Measurements from ENCODE around the gene SYT2. TPM values are rescaled to one million over a fixed set of nuclear protein-coding genes. Genes with fewer than 3 reads are reported as not detected.
A peak's percentile ranks its signal among the peaks of the same experiment; 100 is the strongest.

The SYT2 gene
- total and polyA plus RNA-seq, 9 of the 15 experiments (the other 6 are each of a cell fraction or from before 2014, with no cell fraction given) = not detected

GRCh38 chr1:202659974-202660373 is 50.3 kb downstream of the SYT2 start:
- H2AFZ ChIP-seq (ENCODE audit: low read depth, low read length) = no peak overlapping the region
- no TSS peak for BruUV-seq (replicated peaks)
- H3K9me1 ChIP-seq (ENCODE audit: control insufficient read depth, insufficient read depth, low read length) = no peaks in the 10 kb centered on the region
- in situ Hi-C loops (cut with MboI) = no loop called here
- 0% methylated on average over 3 of the region's 3 CpGs for WGBS (ENCODE audit: insufficient coverage, low coverage, missing lambda C conversion rate)
- peaks cover 28% of the 10 kb centered on the region for H4K20me1 ChIP-seq (replicated peaks; ENCODE audit: control insufficient read depth, insufficient read depth, low read length)
- H3K9ac ChIP-seq (ENCODE audit: insufficient read depth in 1 of 2, low read depth in 2 of 2, low read length in 2 of 2) = no peak overlapping the region
- no peaks in the 10 kb centered on the region for H3K79me2 ChIP-seq (ENCODE audit: control insufficient read depth, insufficient read depth, low read length)
- FAIRE-seq (peak; percentile 60), ATAC-seq (peak; percentile 81), DNase-seq (ENCODE audit: extremely low read depth in 1 of 4, low spot score in 3 of 4) (peak in 2 of 4 experiments; percentile 25 to 32)
- H3K27me3 ChIP-seq (ENCODE audit: control insufficient read depth in 2 of 2, insufficient read depth in 2 of 2, low read length in 2 of 2) = peaks cover 40 to 89% of the 10 kb centered on the region in 2 experiments
- intact Hi-C loops (cut with micrococcal nuclease) = loop anchor here (1.0 to 5.0 kb wide), 2 partner anchors 32 to 59 kb away; no protein-coding TSS in a partner anchor
- no peak overlapping the region for H3K27ac ChIP-seq (ENCODE audit: extremely low read depth, low read depth, low read length)
- no peaks in the 10 kb centered on the region for H3K9me3 ChIP-seq (replicated peaks; ENCODE audit: control insufficient read depth, insufficient read depth, low read depth, low read length)
- H3K4me3 ChIP-seq = no peak overlapping the region
- ChIA-PET CTCF (ENCODE audit: low intra/inter-chr PET ratio) (no interaction called here), POLR2A (interaction anchor here (0.6 to 1.2 kb wide), 5 partner anchors 22 to 395 kb away, joined by 3 read pairs; no protein-coding TSS in a partner anchor)
- no peaks in the 10 kb centered on the region for H3K4me1 ChIP-seq (replicated peaks in 1 of 2; ENCODE audit: control insufficient read depth in 2 of 2, insufficient read depth in 2 of 2, low read length in 2 of 2)
- H3K36me3 ChIP-seq (ENCODE audit: control insufficient read depth, insufficient read depth, low read length) = no peaks in the 10 kb centered on the region
- no peak overlapping the region for H3K4me2 ChIP-seq (ENCODE audit: insufficient read depth, low read length)
- no peak for TF ChIP-seq BHLHE40 (IDR thresholded peaks at IDR 0.05; ENCODE audit: low read length)
- TF ChIP-seq, protein P1, sequence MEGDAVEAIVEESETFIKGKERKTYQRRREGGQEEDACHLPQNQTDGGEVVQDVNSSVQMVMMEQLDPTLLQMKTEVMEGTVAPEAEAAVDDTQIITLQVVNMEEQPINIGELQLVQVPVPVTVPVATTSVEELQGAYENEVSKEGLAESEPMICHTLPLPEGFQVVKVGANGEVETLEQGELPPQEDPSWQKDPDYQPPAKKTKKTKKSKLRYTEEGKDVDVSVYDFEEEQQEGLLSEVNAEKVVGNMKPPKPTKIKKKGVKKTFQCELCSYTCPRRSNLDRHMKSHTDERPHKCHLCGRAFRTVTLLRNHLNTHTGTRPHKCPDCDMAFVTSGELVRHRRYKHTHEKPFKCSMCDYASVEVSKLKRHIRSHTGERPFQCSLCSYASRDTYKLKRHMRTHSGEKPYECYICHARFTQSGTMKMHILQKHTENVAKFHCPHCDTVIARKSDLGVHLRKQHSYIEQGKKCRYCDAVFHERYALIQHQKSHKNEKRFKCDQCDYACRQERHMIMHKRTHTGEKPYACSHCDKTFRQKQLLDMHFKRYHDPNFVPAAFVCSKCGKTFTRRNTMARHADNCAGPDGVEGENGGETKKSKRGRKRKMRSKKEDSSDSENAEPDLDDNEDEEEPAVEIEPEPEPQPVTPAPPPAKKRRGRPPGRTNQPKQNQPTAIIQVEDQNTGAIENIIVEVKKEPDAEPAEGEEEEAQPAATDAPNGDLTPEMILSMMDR (IDR thresholded peaks at IDR 0.05 in 2 of 3, conservative IDR thresholded peaks at IDR 0.05 in 1 of 3; ENCODE audit: insufficient read depth in 2 of 3, low read depth in 1 of 3, low read length in 3 of 3) = peak; percentile 45 to 52 (median 48); a peak in 5 of 6 replicates
- TF ChIP-seq TFE3 (CRISPR knock-in tag; IDR thresholded peaks at IDR 0.05) = 0 out of 2 replicates have a peak, but pooled peaks have one; percentile 4
- TF ChIP-seq ZNF518B (CRISPR knock-in tag; IDR thresholded peaks at IDR 0.05) = no peak
- TF ChIP-seq NR1H2 (CRISPR knock-in tag; IDR thresholded peaks at IDR 0.05) = no peak
- no peak for TF ChIP-seq NELFE (IDR thresholded peaks at IDR 0.05; ENCODE audit: insufficient read depth, insufficient read length)
- no peak for TF ChIP-seq MED1 (CRISPR knock-in tag; IDR thresholded peaks at IDR 0.05; ENCODE audit: borderline replicate concordance)
- TF ChIP-seq CBFB (CRISPR knock-in tag; IDR thresholded peaks at IDR 0.05) = no peak
- TF ChIP-seq USF1 (CRISPR knock-in tag; IDR thresholded peaks at IDR 0.05) = no peak
- no peak for TF ChIP-seq ZNF232 (CRISPR knock-in tag; IDR thresholded peaks at IDR 0.05)
- no peak for TF ChIP-seq ZNF165 (CRISPR knock-in tag; IDR thresholded peaks at IDR 0.05; ENCODE audit: borderline replicate concordance)
- TF ChIP-seq SMC3 (conservative IDR thresholded peaks at IDR 0.05; ENCODE audit: insufficient read depth, low read depth, low read length) = 0 out of 2 replicates have a peak, but pooled peaks have one; percentile 9
- no peak for TF ChIP-seq NUFIP1 (IDR thresholded peaks at IDR 0.05; ENCODE audit: partially characterized antibody)
- no peak for TF ChIP-seq SRF (CRISPR knock-in tag; IDR thresholded peaks at IDR 0.05)
